Testis (tissue), 3 donors: Measurements from ENCODE around the gene H2AZ2. TPM values are rescaled to one million over a fixed set of nuclear protein-coding genes. Genes with fewer than 3 reads are reported as not detected.

ENCODE experiments used
- DNase-seq: peaks from one replicate; pipeline ENCODE4 v3.0.0-alpha.2; 2019
- H3K27ac ChIP-seq, 2 donors: fragments of 200-600 bp; sonication (generic); one replicate each; pipeline ENCODE4 v1.5.1; 2019
- H3K27me3 ChIP-seq: fragments of 200-600 bp; sonication (generic); one replicate; pipeline ENCODE4 v1.5.1; 2019
- H3K36me3 ChIP-seq: fragments of 200-600 bp; sonication (generic); one replicate; pipeline ENCODE4 v1.5.1; 2017; ENCODE audit warnings: low read depth; ENCODE audit errors: missing control alignments
- H3K4me1 ChIP-seq: fragments of 200-600 bp; sonication (generic); one replicate; pipeline ENCODE4 v1.5.1; 2019
- H3K4me3 ChIP-seq, 2 donors: fragments of 200-600 bp; sonication (generic); one replicate each; pipeline ENCODE4 v1.5.1; 2017 to 2019
- H3K9me3 ChIP-seq: fragments of 200-600 bp; sonication (generic); one replicate; pipeline ENCODE4 v1.5.1; 2017
- POLR2A ChIP-seq: fragments of 450-650 bp; IDR thresholded peaks from one replicate; pipeline ENCODE4 v1.6.1; 2017; ENCODE audit warnings: antibody characterized with exemption, mild to moderate bottlenecking, moderate library complexity
- WGBS, 2 donors: methylation state at CpG; one replicate each; pipeline ENCODE4 v1.1.5; 2018; 5-methylcytosine and 5-hydroxymethylcytosine counted together
- intact Hi-C: fragments of 100-400 bp; cut with DNase I; formaldehyde crosslinking; loops from one replicate; pipeline ENCODE4 v1.15.1; 2023; ENCODE audit warnings: low total_unique reads
- polyA plus RNA-seq: library from polyadenylated mRNA; stranded (reverse); fragments of 350-450 nt; fragmentation: Illumina TruSeq; extraction: RNeasy Lipid Tissue Mini Kit (QIAGEN cat#74804); gene quantifications from one replicate; pipeline ENCODE4 v1.2.3, GENCODE V29; 2014; ENCODE audit warnings: low read depth, low replicate concordance; ENCODE audit not compliant: insufficient read depth
- total RNA-seq, 2 donors: library from RNA; depleted of rRNA; stranded (reverse); fragments of >200 nt; gene quantifications; one replicate each; pipeline ENCODE4 v1.2.3, GENCODE V29; 2016
- TF ChIP-seq, protein P1 (sequence below), 3 experiments: fragments of 450-650 bp in 2 of 3; fragments of 200-600 bp in 1 of 3; sonication (generic) in 1 of 3; IDR thresholded peaks; one replicate each; pipeline ENCODE4 v1.5.1; 2016 to 2019; ENCODE audit warnings: antibody characterized with exemption in 3 of 3, mild to moderate bottlenecking in 2 of 3, moderate library complexity in 1 of 3

Gene H2AZ2
- total and polyA plus RNA-seq, 3 donors from 2014 or later = 77.2 to 154 (median 103) TPM

DNA sequence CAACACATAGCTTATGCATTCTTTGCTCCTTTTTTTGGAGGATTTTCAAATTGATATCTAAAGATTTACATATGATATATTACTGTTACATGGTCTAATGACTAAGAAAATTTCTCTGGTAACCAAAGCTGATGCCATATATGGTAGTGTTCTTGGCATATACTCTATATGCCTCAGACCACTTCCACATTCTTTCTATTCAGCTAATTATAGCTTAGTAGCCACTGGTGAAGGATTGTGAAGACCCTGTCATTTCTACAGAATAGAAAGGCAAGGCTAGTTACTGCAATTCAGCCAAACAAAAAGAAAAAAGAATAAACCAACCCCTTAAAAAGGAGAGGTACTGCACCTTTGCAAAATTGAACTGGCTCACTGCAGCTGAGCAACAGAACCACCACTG lies 33.7 kb upstream of the H2AZ2 start:
- TF ChIP-seq, protein P1, sequence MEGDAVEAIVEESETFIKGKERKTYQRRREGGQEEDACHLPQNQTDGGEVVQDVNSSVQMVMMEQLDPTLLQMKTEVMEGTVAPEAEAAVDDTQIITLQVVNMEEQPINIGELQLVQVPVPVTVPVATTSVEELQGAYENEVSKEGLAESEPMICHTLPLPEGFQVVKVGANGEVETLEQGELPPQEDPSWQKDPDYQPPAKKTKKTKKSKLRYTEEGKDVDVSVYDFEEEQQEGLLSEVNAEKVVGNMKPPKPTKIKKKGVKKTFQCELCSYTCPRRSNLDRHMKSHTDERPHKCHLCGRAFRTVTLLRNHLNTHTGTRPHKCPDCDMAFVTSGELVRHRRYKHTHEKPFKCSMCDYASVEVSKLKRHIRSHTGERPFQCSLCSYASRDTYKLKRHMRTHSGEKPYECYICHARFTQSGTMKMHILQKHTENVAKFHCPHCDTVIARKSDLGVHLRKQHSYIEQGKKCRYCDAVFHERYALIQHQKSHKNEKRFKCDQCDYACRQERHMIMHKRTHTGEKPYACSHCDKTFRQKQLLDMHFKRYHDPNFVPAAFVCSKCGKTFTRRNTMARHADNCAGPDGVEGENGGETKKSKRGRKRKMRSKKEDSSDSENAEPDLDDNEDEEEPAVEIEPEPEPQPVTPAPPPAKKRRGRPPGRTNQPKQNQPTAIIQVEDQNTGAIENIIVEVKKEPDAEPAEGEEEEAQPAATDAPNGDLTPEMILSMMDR (IDR thresholded peaks at IDR 0.05) = no peak
- TF ChIP-seq POLR2A = no peak
- DNase-seq = no peak
- no peaks in the 10 kb centered on the region for H3K36me3 ChIP-seq
- H3K27me3 ChIP-seq = no peaks in the 10 kb centered on the region
- H3K27ac ChIP-seq = no peak overlapping the region
- intact Hi-C loops = no loop called here
- peaks cover 26% of the 10 kb centered on the region for H3K4me1 ChIP-seq
- H3K9me3 ChIP-seq = no peaks in the 10 kb centered on the region
- no peak overlapping the region for H3K4me3 ChIP-seq

DNA sequence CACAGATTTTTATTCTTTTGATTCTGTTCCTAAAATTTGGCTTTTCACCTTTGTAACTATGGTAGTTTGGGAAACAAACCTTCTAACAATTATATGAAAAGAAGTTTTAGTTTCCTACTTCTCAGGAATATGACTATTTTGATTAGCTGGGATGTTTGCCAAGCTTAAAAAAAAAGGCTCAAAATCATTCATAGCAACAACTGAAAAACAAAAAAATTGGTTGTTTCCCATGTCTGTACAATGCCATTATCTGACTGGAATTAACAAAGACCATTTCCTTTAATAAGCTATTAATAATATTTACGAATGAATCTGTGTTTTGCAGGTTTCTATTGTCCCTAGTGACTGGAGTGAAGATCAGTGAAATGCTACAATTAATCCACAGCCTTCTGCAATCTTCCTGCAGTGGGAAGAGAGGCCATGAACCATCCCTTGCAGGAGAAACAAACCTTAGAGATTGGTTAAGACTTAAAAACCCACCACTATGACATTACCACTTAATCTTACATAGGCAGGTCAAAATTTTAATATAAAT lies 33.2 kb upstream of the H2AZ2 start:
- WGBS, 2 donors = 33 to 37% methylated on average over 1 of the region's 1 CpG
- no peak for DNase-seq
- H3K4me1 ChIP-seq = peaks cover 26% of the 10 kb centered on the region
- intact Hi-C loops = no loop called here
- H3K36me3 ChIP-seq = no peaks in the 10 kb centered on the region
- no peak for TF ChIP-seq POLR2A
- TF ChIP-seq, protein P1 (IDR thresholded peaks at IDR 0.05) = no peak
- no peaks in the 10 kb centered on the region for H3K9me3 ChIP-seq
- H3K27me3 ChIP-seq = no peaks in the 10 kb centered on the region
- no peak overlapping the region for H3K4me3 ChIP-seq
- H3K27ac ChIP-seq = no peak overlapping the region

DNA sequence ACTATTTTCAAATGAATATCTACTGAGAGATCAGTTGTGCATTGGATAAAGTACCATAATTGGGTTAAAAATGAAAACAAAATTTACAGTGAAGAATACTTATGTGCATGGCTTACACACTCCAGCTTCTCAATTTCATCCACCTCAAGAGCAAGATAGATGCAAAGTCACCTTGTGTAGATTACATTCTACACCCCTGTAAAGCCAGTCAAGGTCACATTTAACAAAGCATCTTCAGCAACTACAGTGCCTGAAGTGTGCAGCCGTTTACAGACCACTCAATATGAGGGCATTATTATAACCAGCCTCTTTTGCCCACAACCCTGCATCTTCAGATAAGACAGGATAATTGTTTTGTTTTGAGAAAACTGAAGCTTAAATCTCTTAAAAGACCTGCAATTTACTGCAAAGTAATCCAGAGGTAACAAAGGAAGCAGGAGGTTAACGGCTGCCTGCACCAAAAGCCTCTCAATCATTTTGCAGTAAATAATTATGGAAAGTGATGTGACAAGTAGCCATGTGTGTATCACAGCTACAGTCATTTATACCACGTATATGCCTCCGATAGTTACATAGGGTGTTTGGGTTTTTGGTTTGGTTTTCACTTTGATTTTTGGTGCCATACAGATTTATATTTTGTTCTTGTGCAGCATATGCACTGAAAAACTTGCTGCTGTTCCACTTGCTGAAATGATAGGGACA lies 32.6 kb upstream of the H2AZ2 start:
- no peak overlapping the region for H3K27ac ChIP-seq
- peaks cover 26% of the 10 kb centered on the region for H3K4me1 ChIP-seq
- no peaks in the 10 kb centered on the region for H3K9me3 ChIP-seq
- H3K36me3 ChIP-seq = no peaks in the 10 kb centered on the region
- TF ChIP-seq, protein P1 (IDR thresholded peaks at IDR 0.05) = no peak
- TF ChIP-seq POLR2A = no peak
- no peak overlapping the region for H3K4me3 ChIP-seq
- intact Hi-C loops = no loop called here
- no peak for DNase-seq
- 45 to 51% methylated on average over 4 of the region's 4 CpGs for WGBS, 2 donors
- no peaks in the 10 kb centered on the region for H3K27me3 ChIP-seq

DNA sequence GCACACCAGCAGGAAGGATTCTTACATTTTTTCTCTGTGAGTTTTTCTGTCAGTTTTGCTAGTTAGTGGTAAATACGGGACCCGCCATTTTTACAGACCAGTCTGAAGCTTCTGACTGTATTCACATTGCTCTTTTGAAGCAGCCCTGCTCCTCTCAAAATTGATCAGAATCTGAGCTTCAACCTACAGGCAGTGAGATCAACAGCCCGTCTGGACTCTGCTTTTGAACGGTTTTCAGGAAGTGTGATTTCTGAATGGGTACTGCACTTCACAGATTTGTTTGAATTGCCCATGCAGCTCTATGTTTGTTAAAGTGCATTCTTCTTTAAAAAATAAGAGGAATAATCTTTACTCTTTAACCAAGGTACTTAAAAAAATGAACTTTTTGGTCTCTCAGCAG lies 28.5 kb upstream of the H2AZ2 start:
- Histone ChIP-seq H3K9me3 (no peaks in the 10 kb centered on the region), H3K4me3 (no peak overlapping the region), H3K36me3 (no peaks in the 10 kb centered on the region), H3K27me3 (no peaks in the 10 kb centered on the region), H3K4me1 (peaks cover 12% of the 10 kb centered on the region), H3K27ac (no peak overlapping the region)
- intact Hi-C loops = no loop called here
- WGBS, 2 donors = 84 to 85% methylated on average over 4 of the region's 4 CpGs
- no peak for DNase-seq
- TF ChIP-seq, protein P1 (IDR thresholded peaks at IDR 0.05) = no peak
- TF ChIP-seq POLR2A = no peak

DNA sequence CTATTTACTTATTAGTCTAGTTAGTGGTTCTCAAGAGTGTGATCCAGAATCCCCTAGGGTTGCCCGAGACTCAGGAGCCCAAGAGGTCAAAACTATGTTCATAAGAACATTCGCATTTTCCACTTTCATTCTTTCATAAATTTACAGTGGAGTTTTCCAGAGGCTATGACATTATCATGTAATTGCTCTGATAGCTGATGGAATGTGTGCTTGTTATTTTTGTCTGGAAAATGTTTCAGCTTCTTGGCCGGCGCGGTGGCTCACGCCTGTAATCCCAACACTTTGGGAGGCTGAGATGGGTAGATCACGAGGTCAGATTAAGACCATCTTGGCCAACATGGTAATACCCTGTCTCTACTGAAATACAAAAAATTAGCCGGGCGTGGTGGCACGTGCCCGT lies 27.4 kb upstream of the H2AZ2 start:
- intact Hi-C loops = no loop called here
- 71 to 74% methylated on average over 11 of the region's 11 CpGs for WGBS, 2 donors
- TF ChIP-seq POLR2A = no peak
- TF ChIP-seq, protein P1 (IDR thresholded peaks at IDR 0.05) = no peak
- Histone ChIP-seq H3K4me1 (peaks cover 2% of the 10 kb centered on the region), H3K4me3 (no peak overlapping the region), H3K27me3 (no peaks in the 10 kb centered on the region), H3K36me3 (no peaks in the 10 kb centered on the region), H3K27ac (no peak overlapping the region), H3K9me3 (no peaks in the 10 kb centered on the region)
- DNase-seq = no peak
